Ovary (tissue), 3 donors: ENCODE results near the gene RPL37.

Experiments
- CTCF ChIP-seq, 3 donors: fragments of 450-650 bp in 2 of 3; fragments of 200-600 bp in 1 of 3; IDR thresholded peaks; one replicate each; pipeline versions ENCODE4 v1.5.1 to v1.8.0; 2016 to 2022; ENCODE audit warnings: antibody characterized with exemption in 3 of 3, mild to moderate bottlenecking in 1 of 3
- EP300 ChIP-seq: sonication (generic); formaldehyde crosslinking; IDR thresholded peaks from one replicate; pipeline ENCODE4 v1.6.1; 2017; ENCODE audit warnings: antibody characterized with exemption
- POLR2A ChIP-seq: fragments of 450-650 bp; IDR thresholded peaks from one replicate; pipeline ENCODE4 v1.6.1; 2017; ENCODE audit warnings: antibody characterized with exemption, mild to moderate bottlenecking, moderate library complexity
- donor health status: DM: no; HTN: no; CAD: no.

DNA sequence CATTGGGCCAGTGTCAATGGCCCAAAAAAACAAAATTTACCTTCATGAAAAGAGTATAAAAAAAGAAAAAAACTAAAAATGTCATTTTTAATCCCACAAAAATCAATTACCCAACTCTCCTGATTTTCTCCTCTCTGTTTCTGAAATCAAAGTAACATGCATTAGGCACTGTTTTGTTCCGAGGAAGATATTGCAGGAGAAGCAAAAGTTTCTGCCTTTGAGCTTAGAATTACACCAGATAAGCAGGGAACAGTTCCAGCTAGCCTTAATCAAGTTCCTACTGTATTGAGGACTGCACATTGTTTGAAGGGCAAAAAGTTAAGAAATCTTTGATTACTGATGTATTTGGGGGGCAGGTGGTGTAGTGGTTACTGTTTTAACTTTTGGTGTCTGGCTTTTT lies 35.8 kb downstream of the RPL37 start:
- TF ChIP-seq CTCF (IDR thresholded peaks at IDR 0.05) (no peak), POLR2A (no peak), EP300 (no peak)
